ENCODE results near the gene PTH1R.

PTH1R gene

GRCh38 chr3:46895204-46895660 lies 17.7 kb downstream of the PTH1R start:
- no peaks in the 10 kb centered on the region for H3K79me2 ChIP-seq (ENCODE audit: insufficient read depth, low read length)
- H3K36me3 ChIP-seq (ENCODE audit: insufficient read depth, low read length), result no peaks in the 10 kb centered on the region
- TF ChIP-seq EZH2 (IDR thresholded peaks at IDR 0.05; ENCODE audit: borderline replicate concordance, low read depth, low read length, severe bottlenecking) (no peak), CTCF (IDR thresholded peaks at IDR 0.05; ENCODE audit: borderline replicate concordance, extremely low read depth, low read length, poor library complexity, severe bottlenecking) (peak; percentile 94)
- no peak overlapping the region for H3K9ac ChIP-seq (ENCODE audit: low read depth, low read length)
- H4K20me1 ChIP-seq (ENCODE audit: insufficient read depth, low read length), result no peaks in the 10 kb centered on the region; the same call in 1 of the 2 replicates
- H3K4me3 ChIP-seq (ENCODE audit: low read depth in 1 of 2, low read length in 2 of 2), result no peak overlapping the region
- peaks cover 24% of the 10 kb centered on the region for H3K27me3 ChIP-seq (ENCODE audit: insufficient read depth, low read length, poor library complexity)
- no peak overlapping the region for H3K4me2 ChIP-seq (ENCODE audit: insufficient read depth, low read length)
- ATAC-seq (ENCODE audit: insufficient read depth, low read depth) (peak; percentile 89), DNase-seq (peak; percentile 75)
- no peak overlapping the region for H3K27ac ChIP-seq (ENCODE audit: low read length)
- H3K9me3 ChIP-seq (ENCODE audit: insufficient read depth, low read length, severe bottlenecking), result no peaks in the 10 kb centered on the region
- peaks cover 11% of the 10 kb centered on the region for H3K4me1 ChIP-seq (ENCODE audit: insufficient read depth, low read length)
- H2AFZ ChIP-seq (ENCODE audit: low read depth, low read length), result no peak overlapping the region

DNA sequence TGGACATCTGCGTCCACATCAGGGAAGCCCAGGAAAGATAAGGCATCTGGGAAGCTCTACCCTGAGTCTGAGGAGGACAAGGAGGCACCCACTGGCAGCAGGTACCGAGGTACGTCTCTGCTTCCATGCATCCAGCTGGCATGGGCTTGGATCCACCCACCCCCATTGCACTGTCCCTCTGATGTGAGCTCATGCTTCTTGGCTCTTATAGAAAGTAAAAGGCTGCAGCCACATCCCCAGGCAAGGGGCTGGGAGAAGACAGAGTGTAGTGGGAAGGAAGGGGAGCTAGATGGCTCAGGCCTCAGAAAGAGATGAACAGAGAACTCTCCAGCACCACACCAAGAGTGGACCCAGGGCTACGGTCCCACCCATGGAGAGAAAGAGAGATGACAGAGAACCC lies 18.2 kb downstream of the PTH1R start:
- DNase-seq (no peak), ATAC-seq (ENCODE audit: insufficient read depth, low read depth) (no peak)
- Histone ChIP-seq H3K27ac (ENCODE audit: low read length) (no peak overlapping the region), H3K27me3 (ENCODE audit: insufficient read depth, low read length, poor library complexity) (peaks cover 24% of the 10 kb centered on the region), H4K20me1 (ENCODE audit: insufficient read depth, low read length) (no peaks in the 10 kb centered on the region; the same call in 1 of the 2 replicates), H2AFZ (ENCODE audit: low read depth, low read length) (no peak overlapping the region), H3K79me2 (ENCODE audit: insufficient read depth, low read length) (no peaks in the 10 kb centered on the region), H3K4me2 (ENCODE audit: insufficient read depth, low read length) (no peak overlapping the region), H3K4me1 (ENCODE audit: insufficient read depth, low read length) (peaks cover 11% of the 10 kb centered on the region), H3K9ac (ENCODE audit: low read depth, low read length) (no peak overlapping the region), H3K36me3 (ENCODE audit: insufficient read depth, low read length) (no peaks in the 10 kb centered on the region), H3K9me3 (ENCODE audit: insufficient read depth, low read length, severe bottlenecking) (no peaks in the 10 kb centered on the region), H3K4me3 (ENCODE audit: low read depth in 1 of 2, low read length in 2 of 2) (no peak overlapping the region)
- TF ChIP-seq CTCF (IDR thresholded peaks at IDR 0.05; ENCODE audit: borderline replicate concordance, extremely low read depth, low read length, poor library complexity, severe bottlenecking) (no peak), EZH2 (IDR thresholded peaks at IDR 0.05; ENCODE audit: borderline replicate concordance, low read depth, low read length, severe bottlenecking) (no peak)

DNA sequence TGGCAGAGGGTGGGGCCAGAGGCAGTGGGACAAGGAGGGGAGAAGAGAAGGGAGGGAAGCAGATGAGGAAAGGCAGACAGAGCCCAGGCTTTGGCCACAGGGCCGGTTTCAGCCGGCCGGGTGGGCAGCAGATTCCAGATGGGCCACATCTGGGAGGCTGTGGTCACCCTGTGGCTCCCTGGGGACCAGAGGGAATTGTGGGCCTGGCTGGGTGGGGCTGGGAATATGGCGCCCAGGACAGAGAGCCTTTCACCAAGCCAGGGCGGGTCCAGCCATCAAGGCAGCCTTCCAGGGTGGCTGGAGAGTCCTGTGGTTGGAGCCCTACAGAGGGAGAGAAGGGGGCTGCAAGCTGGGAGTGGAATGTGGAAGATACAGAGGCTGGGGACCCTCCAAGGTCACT lies 18.9 kb downstream of the PTH1R start:
- no peak overlapping the region for H2AFZ ChIP-seq (ENCODE audit: low read depth, low read length)
- H3K9ac ChIP-seq (ENCODE audit: low read depth, low read length), result no peak overlapping the region
- peaks cover 21% of the 10 kb centered on the region for H3K27me3 ChIP-seq (ENCODE audit: insufficient read depth, low read length, poor library complexity)
- DNase-seq (no peak), ATAC-seq (ENCODE audit: insufficient read depth, low read depth) (no peak)
- no peak overlapping the region for H3K4me2 ChIP-seq (ENCODE audit: insufficient read depth, low read length)
- TF ChIP-seq CTCF (IDR thresholded peaks at IDR 0.05; ENCODE audit: borderline replicate concordance, extremely low read depth, low read length, poor library complexity, severe bottlenecking) (no peak), EZH2 (IDR thresholded peaks at IDR 0.05; ENCODE audit: borderline replicate concordance, low read depth, low read length, severe bottlenecking) (no peak)
- no peak overlapping the region for H3K27ac ChIP-seq (ENCODE audit: low read length)
- H3K4me1 ChIP-seq (ENCODE audit: insufficient read depth, low read length), result peaks cover 11% of the 10 kb centered on the region
- H3K79me2 ChIP-seq (ENCODE audit: insufficient read depth, low read length), result no peaks in the 10 kb centered on the region
- no peaks in the 10 kb centered on the region; the same call in 1 of the 2 replicates for H4K20me1 ChIP-seq (ENCODE audit: insufficient read depth, low read length)
- H3K36me3 ChIP-seq (ENCODE audit: insufficient read depth, low read length), result no peaks in the 10 kb centered on the region
- H3K4me3 ChIP-seq (ENCODE audit: low read depth in 1 of 2, low read length in 2 of 2), result no peak overlapping the region
- H3K9me3 ChIP-seq (ENCODE audit: insufficient read depth, low read length, severe bottlenecking), result no peaks in the 10 kb centered on the region

DNA sequence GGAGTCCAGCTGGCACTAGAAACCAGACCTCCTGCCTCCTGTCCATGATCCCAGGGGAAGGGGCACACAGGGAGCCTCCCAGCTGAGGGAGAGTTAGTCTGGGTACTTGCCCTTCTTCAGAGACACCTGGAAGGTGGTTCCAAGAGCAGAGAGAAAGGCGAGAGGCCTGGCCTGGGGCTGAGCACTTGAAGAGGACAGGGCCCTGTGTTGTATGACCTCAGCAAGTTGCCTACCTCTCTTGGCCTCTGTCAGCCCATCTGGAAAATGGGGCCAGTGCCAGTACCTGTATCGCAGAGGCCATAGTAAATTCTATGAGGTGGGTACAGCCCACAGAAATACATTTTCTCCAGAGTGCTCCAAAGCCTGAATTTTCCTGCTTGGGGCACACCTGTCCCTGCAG lies 19.5 kb downstream of the PTH1R start:
- H3K36me3 ChIP-seq (ENCODE audit: insufficient read depth, low read length), result no peaks in the 10 kb centered on the region
- TF ChIP-seq CTCF (IDR thresholded peaks at IDR 0.05; ENCODE audit: borderline replicate concordance, extremely low read depth, low read length, poor library complexity, severe bottlenecking) (no peak), EZH2 (IDR thresholded peaks at IDR 0.05; ENCODE audit: borderline replicate concordance, low read depth, low read length, severe bottlenecking) (no peak)
- H3K27ac ChIP-seq (ENCODE audit: low read length), result no peak overlapping the region
- H3K9ac ChIP-seq (ENCODE audit: low read depth, low read length), result no peak overlapping the region
- no peak for DNase-seq
- no peaks in the 10 kb centered on the region for H3K9me3 ChIP-seq (ENCODE audit: insufficient read depth, low read length, severe bottlenecking)
- no peak overlapping the region for H3K4me2 ChIP-seq (ENCODE audit: insufficient read depth, low read length)
- H3K4me1 ChIP-seq (ENCODE audit: insufficient read depth, low read length), result peaks cover 9% of the 10 kb centered on the region
- no peak overlapping the region for H2AFZ ChIP-seq (ENCODE audit: low read depth, low read length)
- H3K4me3 ChIP-seq (ENCODE audit: low read depth in 1 of 2, low read length in 2 of 2), result no peak overlapping the region
- H3K27me3 ChIP-seq (ENCODE audit: insufficient read depth, low read length, poor library complexity), result peaks cover 14% of the 10 kb centered on the region
- no peaks in the 10 kb centered on the region; the same call in 1 of the 2 replicates for H4K20me1 ChIP-seq (ENCODE audit: insufficient read depth, low read length)
- H3K79me2 ChIP-seq (ENCODE audit: insufficient read depth, low read length), result no peaks in the 10 kb centered on the region
- no peak for ATAC-seq (ENCODE audit: insufficient read depth, low read depth)
